ENCODE results near the gene LRRTM4. TPM values are rescaled to one million over a fixed set of nuclear protein-coding genes. Genes with fewer than 3 reads are reported as not detected.

The LRRTM4 gene
- total and polyA plus RNA-seq, 10 of the 15 experiments (the other 5 are each of a cell fraction or from before 2014, with no cell fraction given): 0.01 to 1.0 TPM; not detected in 8

DNA sequence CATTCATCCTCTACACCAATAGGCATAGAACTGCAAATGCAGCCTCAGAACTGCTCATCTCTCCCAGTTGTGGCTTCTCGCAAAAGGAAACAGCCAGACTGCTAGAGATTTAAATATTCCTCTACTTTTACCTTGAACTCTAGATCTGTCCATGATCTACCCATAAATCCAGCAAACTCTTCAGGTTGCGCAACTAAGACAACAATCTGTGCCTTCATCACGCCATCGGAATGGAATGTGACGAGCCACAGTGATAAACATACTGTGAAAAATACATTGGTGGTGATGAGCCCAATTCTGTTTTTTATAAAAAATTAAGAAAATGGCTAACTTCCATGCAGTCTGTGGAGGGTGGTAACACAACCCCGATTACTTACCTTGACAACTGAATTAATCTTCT lies 626.7 kb downstream of the LRRTM4 start:
- intact Hi-C loops (cut with micrococcal nuclease; ENCODE audit: unreplicated experiment) (no loop called here), in situ Hi-C loops (cut with MboI) (no loop called here)
- CTCF ChIA-PET: no interaction called here
- RAD21 ChIA-PET (ENCODE audit: unreplicated experiment): no interaction called here
- WGBS (ENCODE audit: insufficient coverage, insufficient replicate concordance, low lambda C conversion rate, missing lambda C conversion rate): 45% methylated on average over 6 of the region's 6 CpGs
- Histone ChIP-seq H3K9me3 (replicated peaks; ENCODE audit: control insufficient read depth, insufficient read depth, low read length) (no peaks in the 10 kb centered on the region), H3K27me3 (replicated peaks in 1 of 2; ENCODE audit: control insufficient read depth in 2 of 2, insufficient read depth in 2 of 2, low read length in 1 of 2) (no peaks in the 10 kb centered on the region), H3K4me1 (ENCODE audit: control insufficient read depth, insufficient read depth, low read length) (no peaks in the 10 kb centered on the region), H3K9ac (ENCODE audit: control insufficient read depth, insufficient read depth, low read length) (no peak overlapping the region), H3K4me3 (no peak overlapping the region), H2AFZ (ENCODE audit: control insufficient read depth, low read depth, low read length) (no peak overlapping the region), H3K79me2 (ENCODE audit: control insufficient read depth, insufficient read depth, low read length) (no peaks in the 10 kb centered on the region), H4K20me1 (ENCODE audit: control insufficient read depth, insufficient read depth) (no peaks in the 10 kb centered on the region), H3K27ac (ENCODE audit: control insufficient read depth, insufficient read depth) (no peak overlapping the region), H3K36me3 (ENCODE audit: control insufficient read depth in 2 of 2, insufficient read depth in 2 of 2, low read length in 1 of 2) (no peaks in the 10 kb centered on the region), H3K4me2 (ENCODE audit: control insufficient read depth, insufficient read depth) (no peak overlapping the region)
- TF ChIP-seq ZNF384 (IDR thresholded peaks at IDR 0.05; ENCODE audit: borderline replicate concordance, low read depth, low read length) (no peak), POLR2A (IDR thresholded peaks at IDR 0.05; ENCODE audit: low read depth, low read length) (no peak)
- TF ChIP-seq, protein P1, sequence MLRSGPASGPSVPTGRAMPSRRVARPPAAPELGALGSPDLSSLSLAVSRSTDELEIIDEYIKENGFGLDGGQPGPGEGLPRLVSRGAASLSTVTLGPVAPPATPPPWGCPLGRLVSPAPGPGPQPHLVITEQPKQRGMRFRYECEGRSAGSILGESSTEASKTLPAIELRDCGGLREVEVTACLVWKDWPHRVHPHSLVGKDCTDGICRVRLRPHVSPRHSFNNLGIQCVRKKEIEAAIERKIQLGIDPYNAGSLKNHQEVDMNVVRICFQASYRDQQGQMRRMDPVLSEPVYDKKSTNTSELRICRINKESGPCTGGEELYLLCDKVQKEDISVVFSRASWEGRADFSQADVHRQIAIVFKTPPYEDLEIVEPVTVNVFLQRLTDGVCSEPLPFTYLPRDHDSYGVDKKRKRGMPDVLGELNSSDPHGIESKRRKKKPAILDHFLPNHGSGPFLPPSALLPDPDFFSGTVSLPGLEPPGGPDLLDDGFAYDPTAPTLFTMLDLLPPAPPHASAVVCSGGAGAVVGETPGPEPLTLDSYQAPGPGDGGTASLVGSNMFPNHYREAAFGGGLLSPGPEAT (IDR thresholded peaks at IDR 0.05; ENCODE audit: low read depth): no peak
- DNase-seq (ENCODE audit: low read depth, low spot score): no peak
- no TSS peak for BruUV-seq (replicated peaks)
- POLR2A ChIA-PET: no interaction called here
- no peak for ATAC-seq
- no peak for FAIRE-seq
- SMC1A ChIA-PET (ENCODE audit: uncharacterized antibody, unreplicated experiment): no interaction called here

DNA sequence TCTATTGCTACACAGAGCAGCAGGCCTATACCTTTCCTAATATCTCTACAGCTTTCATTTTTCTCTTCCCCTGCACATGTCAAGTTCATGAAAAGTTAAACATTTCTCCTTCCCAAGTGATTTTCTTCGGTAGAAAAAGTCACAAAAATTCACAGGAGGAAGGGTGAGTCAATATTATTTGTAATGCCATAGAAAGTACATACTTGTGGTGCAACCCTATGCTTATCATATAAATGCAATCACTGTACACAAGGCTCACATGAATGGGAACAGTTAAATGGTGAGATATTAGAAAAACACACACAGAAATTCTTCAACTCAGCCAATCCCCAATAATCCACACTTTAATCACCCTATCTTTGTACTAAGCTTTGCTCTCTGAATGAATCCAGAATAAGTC lies 651.6 kb downstream of the LRRTM4 start:
- POLR2A ChIA-PET: interaction anchor here (0.5 kb wide), 1 partner anchor 13 kb away, joined by 3 read pairs; no protein-coding TSS in a partner anchor
- Histone ChIP-seq H3K27ac (ENCODE audit: control insufficient read depth, insufficient read depth) (no peak overlapping the region), H3K4me1 (ENCODE audit: control insufficient read depth, insufficient read depth, low read length) (no peaks in the 10 kb centered on the region), H3K4me2 (ENCODE audit: control insufficient read depth, insufficient read depth) (no peak overlapping the region), H2AFZ (ENCODE audit: control insufficient read depth, low read depth, low read length) (no peak overlapping the region), H3K79me2 (ENCODE audit: control insufficient read depth, insufficient read depth, low read length) (no peaks in the 10 kb centered on the region), H3K9ac (ENCODE audit: control insufficient read depth, insufficient read depth, low read length) (no peak overlapping the region), H3K36me3 (ENCODE audit: control insufficient read depth in 2 of 2, insufficient read depth in 2 of 2, low read length in 1 of 2) (no peaks in the 10 kb centered on the region), H4K20me1 (ENCODE audit: control insufficient read depth, insufficient read depth) (no peaks in the 10 kb centered on the region), H3K27me3 (replicated peaks in 1 of 2; ENCODE audit: control insufficient read depth in 2 of 2, insufficient read depth in 2 of 2, low read length in 1 of 2) (no peaks in the 10 kb centered on the region), H3K9me3 (replicated peaks; ENCODE audit: control insufficient read depth, insufficient read depth, low read length) (no peaks in the 10 kb centered on the region), H3K4me3 (no peak overlapping the region)
- ATAC-seq (no peak), FAIRE-seq (no peak), DNase-seq (ENCODE audit: low read depth, low spot score) (no peak)
- in situ Hi-C loops (cut with MboI): no loop called here
- RAD21 ChIA-PET (ENCODE audit: unreplicated experiment): no interaction called here
- CTCF ChIA-PET: no interaction called here
- no TSS peak for BruUV-seq (replicated peaks)
- intact Hi-C loops (cut with micrococcal nuclease; ENCODE audit: unreplicated experiment): no loop called here
- WGBS (ENCODE audit: insufficient coverage, insufficient replicate concordance, low lambda C conversion rate, missing lambda C conversion rate): 0% methylated on average over 1 of the region's 1 CpG
- SMC1A ChIA-PET (ENCODE audit: uncharacterized antibody, unreplicated experiment): no interaction called here
- TF ChIP-seq CHD1 (IDR thresholded peaks at IDR 0.05; ENCODE audit: low read depth, low read length): no peak
- TF ChIP-seq HDGF (IDR thresholded peaks at IDR 0.05): no peak
- TF ChIP-seq TAF1 (IDR thresholded peaks at IDR 0.05; ENCODE audit: borderline replicate concordance, low read depth, low read length): no peak
- no peak for TF ChIP-seq BCL11A (IDR thresholded peaks at IDR 0.05; ENCODE audit: low read depth, low read length)
- no peak for TF ChIP-seq JUNB (IDR thresholded peaks at IDR 0.05)
- TF ChIP-seq ZZZ3 (IDR thresholded peaks at IDR 0.05; ENCODE audit: control insufficient read depth, insufficient read length, low read depth): no peak
- no peak for TF ChIP-seq ETV6 (conservative IDR thresholded peaks at IDR 0.05 in 1 of 2, IDR thresholded peaks at IDR 0.05 in 1 of 2; ENCODE audit: borderline replicate concordance in 1 of 2, low read depth in 1 of 2)
- no peak for TF ChIP-seq EED (IDR thresholded peaks at IDR 0.05; ENCODE audit: low read depth)
- TF ChIP-seq, protein P2, sequence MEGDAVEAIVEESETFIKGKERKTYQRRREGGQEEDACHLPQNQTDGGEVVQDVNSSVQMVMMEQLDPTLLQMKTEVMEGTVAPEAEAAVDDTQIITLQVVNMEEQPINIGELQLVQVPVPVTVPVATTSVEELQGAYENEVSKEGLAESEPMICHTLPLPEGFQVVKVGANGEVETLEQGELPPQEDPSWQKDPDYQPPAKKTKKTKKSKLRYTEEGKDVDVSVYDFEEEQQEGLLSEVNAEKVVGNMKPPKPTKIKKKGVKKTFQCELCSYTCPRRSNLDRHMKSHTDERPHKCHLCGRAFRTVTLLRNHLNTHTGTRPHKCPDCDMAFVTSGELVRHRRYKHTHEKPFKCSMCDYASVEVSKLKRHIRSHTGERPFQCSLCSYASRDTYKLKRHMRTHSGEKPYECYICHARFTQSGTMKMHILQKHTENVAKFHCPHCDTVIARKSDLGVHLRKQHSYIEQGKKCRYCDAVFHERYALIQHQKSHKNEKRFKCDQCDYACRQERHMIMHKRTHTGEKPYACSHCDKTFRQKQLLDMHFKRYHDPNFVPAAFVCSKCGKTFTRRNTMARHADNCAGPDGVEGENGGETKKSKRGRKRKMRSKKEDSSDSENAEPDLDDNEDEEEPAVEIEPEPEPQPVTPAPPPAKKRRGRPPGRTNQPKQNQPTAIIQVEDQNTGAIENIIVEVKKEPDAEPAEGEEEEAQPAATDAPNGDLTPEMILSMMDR (IDR thresholded peaks at IDR 0.05 in 2 of 3, conservative IDR thresholded peaks at IDR 0.05 in 1 of 3; ENCODE audit: control insufficient read depth in 2 of 3, extremely low read depth in 1 of 3, insufficient read depth in 1 of 3, low read depth in 3 of 3, low read length in 3 of 3): no peak
- TF ChIP-seq SUZ12 (IDR thresholded peaks at IDR 0.05; ENCODE audit: unreplicated experiment): no peak

All from GM12878 (cell line).